Heart left ventricle (tissue), 16 donors: ENCODE measurements around the gene PAM16. TPM values are rescaled to one million over a fixed set of nuclear protein-coding genes. Genes with fewer than 3 reads are reported as not detected.
"Not testable (repeated sequence)": the region's sequence is repeated elsewhere in the genome, so short reads cannot be mapped to it uniquely, and the experiment has no call there.

Source experiments
- ATAC-seq, 4 donors: fragments of 200-7000 bp; cut with Tn5 transposase; one replicate each; pipeline ENCODE4 v1.9.1; 2020 to 2022; ENCODE audit warnings: moderate library complexity in 4 of 4, mild to moderate bottlenecking in 3 of 4, moderate number of reproducible peaks in 1 of 4
- DNase-seq, 5 donors: peaks; one replicate each; pipeline ENCODE4 v3.0.0-alpha.2; 2020
- H3K27ac ChIP-seq, 12 donors: fragments of 200-600 bp; sonication (generic) in 4 of 12; one replicate each; pipeline versions ENCODE4 v1.5.0 to v1.8.0; 2016 to 2022; ENCODE audit warnings: mild to moderate bottlenecking in 2 of 12
- H3K27me3 ChIP-seq, 9 donors: fragments of 200-600 bp; sonication (generic) in 2 of 9; one replicate each; pipeline versions ENCODE4 v1.5.1 to v1.8.0; 2016 to 2022; ENCODE audit warnings: mild to moderate bottlenecking in 3 of 9
- H3K36me3 ChIP-seq, 9 donors: fragments of 200-600 bp; sonication (generic) in 2 of 9; one replicate each; pipeline versions ENCODE4 v1.5.0 to v1.8.0; 2018 to 2022; ENCODE audit warnings: mild to moderate bottlenecking in 2 of 9
- H3K4me1 ChIP-seq, 12 donors: fragments of 200-600 bp; sonication (generic) in 4 of 12; one replicate each; pipeline versions ENCODE4 v1.5.0 to v1.8.0; 2016 to 2022; ENCODE audit warnings: mild to moderate bottlenecking in 3 of 12
- H3K4me3 ChIP-seq, 12 donors: fragments of 200-600 bp; sonication (generic) in 4 of 12; one replicate each; pipeline versions ENCODE4 v1.5.0 to v1.8.0; 2017 to 2022; ENCODE audit warnings: mild to moderate bottlenecking in 9 of 12, moderate library complexity in 4 of 12
- H3K9me3 ChIP-seq, 12 donors: fragments of 200-600 bp; sonication (generic) in 4 of 12; one replicate each; pipeline versions ENCODE4 v1.5.0 to v1.8.0; 2016 to 2022; ENCODE audit warnings: mild to moderate bottlenecking in 1 of 12
- CTCF ChIP-seq, 12 donors: fragments of 200-600 bp; sonication (generic) in 4 of 12; IDR thresholded peaks; one replicate each; pipeline versions ENCODE4 v1.5.0 to v1.8.0; 2018 to 2022; ENCODE audit warnings: antibody characterized with exemption in 12 of 12, mild to moderate bottlenecking in 5 of 12
- POLR2A ChIP-seq, 2 donors: fragments of 450-650 bp; IDR thresholded peaks; one replicate each; pipeline ENCODE4 v1.6.1; 2017; ENCODE audit warnings: antibody characterized with exemption in 2 of 2, mild to moderate bottlenecking in 2 of 2, moderate library complexity in 2 of 2
- WGBS, 4 donors: extraction: QIAGEN DNeasy Blood & Tissue Kit in 2 of 4; methylation state at CpG; one replicate each; pipeline versions ENCODE4 v1.1.5 to v1.1.7; 2013 to 2018; 5-methylcytosine and 5-hydroxymethylcytosine counted together
- intact Hi-C, 10 donors: fragments of 100-400 bp; cut with DNase I; formaldehyde crosslinking; loops; one replicate each; pipeline versions ENCODE4 v1.11.1 to v1.14.2; 2022
- long read RNA-seq, 3 donors: library from polyadenylated mRNA; unstranded; transcript quantifications; one replicate each; pipeline ENCODE4 v2.0.0, GENCODE V29; 2020 to 2021
- polyA plus RNA-seq, 2 donors: library from polyadenylated mRNA; stranded (reverse); fragments of 200-250 nt; gene quantifications; one replicate each; pipeline ENCODE4 v1.2.3, GENCODE V29; 2013
- total RNA-seq, 9 donors: library from RNA; depleted of rRNA in 2 of 9; stranded (reverse); fragments of >200 nt in 2 of 9; fragmentation: NEBNext Ultra II Directional in 3 of 9; extraction: Animal tissue kit (Norgen Biotek cat#: 25700) in 3 of 9; gene quantifications; one replicate each; pipeline versions ENCODE4 v1.1.0 to v1.2.4, GENCODE V29; 2016 to 2023
- donor health status: ischemic (EF 13 %, LVEDD 7.1; RV severe dilation, severe dysfunction).
- donor health status: healthy with polysubstance abuse.
- donor health status: DM: no; HTN: yes; CAD: no.
- donor health status: DM: no; HTN: no; CAD: no.
- donor health status: ischemic (EF 25% LVEDD 6.9; RV normal size, moderate dysfunction).
- donor health status: ischemic (EF 25% LVEDD 5.7; RV mildly dilated, moderate dysfunction).
- donor health status: healthy.
- donor health status: DM: yes; HTN: yes; CAD: no.
- donor health status: ischemic (EF 35%, LVEDD 5.7; RV mildly dilated, moderate dysfunction).
- donor health status: nonischemic (EF 11% LVEDD 7.7; RV severe dilation, severe dysfunction).
- donor health status: DM: yes; HTN: yes; CAD: no.
- donor health status: PGD.
- donor health status: ischemic (EF 29% LVEDD 5.4; RV normal size, mild dysfunction).
- donor health status: nonischemic (EF 23%, LVEDD 6.1; RV moderate dilation, normal function).

PAM16 gene
- total RNA-seq (10 to 100 TPM; 32.7 to 96.9 (median 60.9) TPM), polyA plus RNA-seq (100 to 1,000 TPM; 109 to 210 TPM)
- long read RNA-seq, donor 1, transcript PAM16-201 (5 exons, 587 nt): major isoform, 15 of 21 reads
- long read RNA-seq, donor 1, partial matches to known transcripts: 0 of 21 reads
- long read RNA-seq, donor 1, other reads (novel, unspliced or antisense): 5 of 21 reads
- long read RNA-seq, donor 2, transcript PAM16-201 (5 exons, 587 nt): major isoform, 13 of 19 reads
- long read RNA-seq, donor 2, partial matches to known transcripts: 0 of 19 reads
- long read RNA-seq, donor 2, other reads (novel, unspliced or antisense): 4 of 19 reads
- long read RNA-seq, donor 3, transcript PAM16-201 (5 exons, 587 nt): major isoform, 13 of 16 reads
- long read RNA-seq, donor 3, partial matches to known transcripts: 0 of 16 reads
- long read RNA-seq, donor 3, other reads (novel, unspliced or antisense): 0 of 16 reads

GRCh38 chr16:4350787-4351659 lies at the start of gene PAM16:
PAM16 (minus strand) TSS chr16:4351321; CDS start chr16:4351234, 87 bp downstream.
- H3K36me3 ChIP-seq: peaks cover 0 to 18% (median 0%) of the 10 kb centered on the region in 9 donors
- peaks cover 0 to 41% (median 22%) of the 10 kb centered on the region in 12 donors for H3K4me1 ChIP-seq
- intact Hi-C loops: no loop called here
- no peaks in the 10 kb centered on the region for H3K27me3 ChIP-seq
- ATAC-seq: peak; percentile 93 to 98 (median 94)
- DNase-seq: peak; percentile 97 to 99 (median 98)
- WGBS, 4 donors: 0 to 1% (median 1%) methylated on average over 10 to 81 of the region's 81 CpGs
- TF ChIP-seq POLR2A (IDR thresholded peaks at IDR 0.05) (peak in 1 of 2 donors; percentile 73), CTCF (IDR thresholded peaks at IDR 0.05) (peak in 5 of 12 donors; percentile 3 to 24 (median 17))
- no peaks in the 10 kb centered on the region for H3K9me3 ChIP-seq
- H3K4me3 ChIP-seq: peak within 1 kb of the TSS; percentile 60 to 100 (median 82)
- peak within 1 kb of the TSS; percentile 34 to 90 (median 86) for H3K27ac ChIP-seq

- peaks cover 0 to 9% (median 4%) of the 10 kb centered on the region in 12 donors for H3K4me1 ChIP-seq
- no peak overlapping the region for H3K4me3 ChIP-seq
- DNase-seq (no peak), ATAC-seq (no peak)
- H3K9me3 ChIP-seq: no peaks in the 10 kb centered on the region
- peaks cover 0 to 94% (median 20%) of the 10 kb centered on the region in 9 donors for H3K36me3 ChIP-seq
- no peaks in the 10 kb centered on the region for H3K27me3 ChIP-seq
- TF ChIP-seq CTCF (IDR thresholded peaks at IDR 0.05): no peak
- no peak for TF ChIP-seq POLR2A (IDR thresholded peaks at IDR 0.05)
- no peak overlapping the region for H3K27ac ChIP-seq
- 92 to 96% (median 95%) methylated on average over 9 of the region's 9 CpGs for WGBS, 4 donors
- intact Hi-C loops: no loop called here
Observed at GRCh38 chr16:4399001-4399730, 48.0 kb upstream of the PAM16 start.

GRCh38 chr16:4395055-4395726 lies 44.1 kb upstream of the PAM16 start:
- WGBS, 4 donors: 78 to 84% (median 79%) methylated on average over 5 to 9 of the region's 9 CpGs
- peaks cover 0 to 26% (median 13%) of the 10 kb centered on the region in 12 donors for H3K4me1 ChIP-seq
- H3K36me3 ChIP-seq: peaks cover 0 to 93% (median 15%) of the 10 kb centered on the region in 9 donors
- no peaks in the 10 kb centered on the region for H3K9me3 ChIP-seq
- TF ChIP-seq CTCF (IDR thresholded peaks at IDR 0.05) (no peak), POLR2A (IDR thresholded peaks at IDR 0.05) (no peak)
- intact Hi-C loops: no loop called here
- no peaks in the 10 kb centered on the region for H3K27me3 ChIP-seq
- no peak overlapping the region for H3K4me3 ChIP-seq
- H3K27ac ChIP-seq: no peak overlapping the region
- DNase-seq (peak in 1 of 5 donors; percentile 43), ATAC-seq (no peak)

GRCh38 chr16:4393850-4394249 lies 42.7 kb upstream of the PAM16 start:
- DNase-seq, H3K9me3 ChIP-seq, intact Hi-C loops, H3K4me3 ChIP-seq, H3K27me3 ChIP-seq, ATAC-seq: not testable (repeated sequence)
- Histone ChIP-seq H3K4me1 (peaks cover 0 to 40% (median 21%) of the 10 kb centered on the region in 12 donors), H3K27ac (peak overlapping the region in 2 of 12 donors; percentile 51 to 56), H3K36me3 (peaks cover 0 to 93% (median 9%) of the 10 kb centered on the region in 9 donors)
- 97 to 98% (median 97%) methylated on average over 15 of the region's 15 CpGs for WGBS, 4 donors
